H1 (cell line): ENCODE measurements around the gene RPS26. TPM values are rescaled to one million over a fixed set of nuclear protein-coding genes. Genes with fewer than 3 reads are reported as not detected.
A peak's percentile ranks its signal among the peaks of the same experiment; 100 is the strongest.

Source experiments
- CTCF ChIA-PET: fragments of 300-600 bp; sonication (Branson Sonifier 250); formaldehyde crosslinking; loops from one replicate; lab custom pipeline; 2021; ENCODE audit not compliant: partially characterized antibody; lab: Charles Lee
- POLR2A ChIA-PET: fragments of 300-600 bp; sonication (Branson Sonifier 250); formaldehyde crosslinking; loops from one replicate; lab custom pipeline; 2021; ENCODE audit warnings: inconsistent platforms; ENCODE audit not compliant: partially characterized antibody; lab: Charles Lee
- DNase-seq, 2 experiments: peaks; one replicate each; pipeline versions ENCODE4 v3.0.0 to v3.0.0-alpha.2; 2010 to 2022; ENCODE audit warnings: low spot score in 2 of 2, low read depth in 1 of 2, mixed read lengths in 1 of 2
- FAIRE-seq: peaks from 2 replicates; lab custom pipeline; 2011; peaks lifted over from hg19 to GRCh38; lab: Jason Lieb, UNC
- H2AFZ ChIP-seq: 2 replicates; pipeline ENCODE4 v1.8.1; 2012; ENCODE audit warnings: low read length, inconsistent platforms
- H2AK5ac ChIP-seq: 2 replicates; pipeline ENCODE4 v1.6.1; 2013; ENCODE audit warnings: low read depth, low read length
- H2BK120ac ChIP-seq: replicated peaks from 2 replicates; pipeline ENCODE3; 2013; ENCODE audit warnings: low read depth, low read length, inconsistent platforms
- H2BK12ac ChIP-seq: 2 replicates; pipeline ENCODE4 v1.6.1; 2013; ENCODE audit warnings: low read depth, low read length
- H2BK15ac ChIP-seq: 2 replicates; pipeline ENCODE4 v1.6.1; 2013; ENCODE audit warnings: low read length
- H2BK20ac ChIP-seq: 2 replicates; pipeline ENCODE4 v1.6.1; 2013; ENCODE audit warnings: low read length
- H2BK5ac ChIP-seq: 2 replicates; pipeline ENCODE4 v1.6.1; 2013; ENCODE audit warnings: low read depth, low read length
- H3K14ac ChIP-seq: 2 replicates; pipeline ENCODE4 v1.6.1; 2013; ENCODE audit warnings: inconsistent platforms; ENCODE audit not compliant: insufficient read length
- H3K18ac ChIP-seq: 2 replicates; pipeline ENCODE4 v1.6.1; 2013; ENCODE audit warnings: low read length; ENCODE audit errors: extremely low read depth
- H3K23ac ChIP-seq: 2 replicates; pipeline ENCODE4 v1.6.1; 2013; ENCODE audit warnings: inconsistent platforms; ENCODE audit not compliant: insufficient read length
- H3K23me2 ChIP-seq: 2 replicates; pipeline ENCODE4 v1.6.1; 2013; ENCODE audit warnings: low read depth, low read length
- H3K27ac ChIP-seq: 2 replicates; pipeline ENCODE4 v1.6.1; 2011; ENCODE audit warnings: low read depth, low read length, inconsistent platforms
- H3K27me3 ChIP-seq, 4 experiments: replicated peaks in 1 of 4; 1 replicate in 1 of 4; 2 replicates in 3 of 4; pipeline versions ENCODE4 v1.6.1 to v1.8.1; 2011 to 2013; ENCODE audit warnings: low read length in 3 of 4, mild to moderate bottlenecking in 3 of 4, inconsistent platforms in 2 of 4, mixed read lengths in 2 of 4, moderate library complexity in 1 of 4; ENCODE audit not compliant: control insufficient read depth in 3 of 4, insufficient read depth in 3 of 4; ENCODE audit errors: extremely low read depth in 1 of 4
- H3K36me3 ChIP-seq, 4 experiments: 2 replicates each; pipeline versions ENCODE4 v1.6.1 to v1.8.1; 2011 to 2013; ENCODE audit warnings: mild to moderate bottlenecking in 4 of 4, low read length in 3 of 4, moderate library complexity in 2 of 4, control low read depth in 1 of 4, inconsistent platforms in 1 of 4; ENCODE audit not compliant: insufficient read depth in 4 of 4, control insufficient read depth in 2 of 4
- H3K4ac ChIP-seq: replicated peaks from 2 replicates; pipeline ENCODE3; 2013; ENCODE audit warnings: low read length, low read depth, mixed read lengths, inconsistent platforms; ENCODE audit not compliant: insufficient read length
- H3K4me1 ChIP-seq, 4 experiments: replicated peaks in 1 of 4; 1 replicate in 1 of 4; 2 replicates in 3 of 4; pipeline versions ENCODE4 v1.6.1 to v1.8.1; 2011 to 2013; ENCODE audit warnings: low read length in 3 of 4, inconsistent platforms in 2 of 4, mixed read lengths in 1 of 4; ENCODE audit not compliant: insufficient read depth in 4 of 4, control insufficient read depth in 3 of 4
- H3K4me2 ChIP-seq, 2 experiments: 2 replicates each; pipeline versions ENCODE4 v1.6.1 to v1.8.1; 2011 to 2013; ENCODE audit warnings: low read depth in 2 of 2, low read length in 2 of 2, control low read depth in 1 of 2, inconsistent platforms in 1 of 2, mild to moderate bottlenecking in 1 of 2; ENCODE audit not compliant: insufficient read depth in 1 of 2
- H3K4me3 ChIP-seq, 4 experiments: fragments of 200-600, 300-600 bp in 1 of 4; sonication (generic), shearing (Covaris generic), sonication (Bioruptor Twin) in 1 of 4; 2 replicates each; pipeline versions ENCODE4 v1.5.1 to v1.8.1; 2011 to 2016; ENCODE audit warnings: low read length in 4 of 4, low read depth in 3 of 4, control low read depth in 2 of 4, inconsistent platforms in 2 of 4, mild to moderate bottlenecking in 2 of 4, mixed read lengths in 1 of 4, moderate library complexity in 1 of 4; ENCODE audit not compliant: insufficient read depth in 2 of 4; ENCODE audit errors: extremely low read depth in 1 of 4
- H3K56ac ChIP-seq: replicated peaks from 2 replicates; pipeline ENCODE3; 2013; ENCODE audit warnings: low read depth, mild to moderate bottlenecking, mixed read lengths, low read length, inconsistent platforms; ENCODE audit not compliant: insufficient read length
- H3K79me1 ChIP-seq: 2 replicates; pipeline ENCODE4 v1.6.1; 2013; ENCODE audit warnings: low read depth, low read length, control low read depth
- H3K79me2 ChIP-seq, 2 experiments: 2 replicates each; pipeline versions ENCODE4 v1.6.1 to v1.8.1; 2012 to 2013; ENCODE audit warnings: low read length in 2 of 2, mild to moderate bottlenecking in 2 of 2, inconsistent platforms in 1 of 2; ENCODE audit not compliant: insufficient read depth in 2 of 2, control insufficient read depth in 1 of 2
- H3K9ac ChIP-seq, 4 experiments: replicated peaks in 1 of 4; 1 replicate in 1 of 4; 2 replicates in 3 of 4; pipeline versions ENCODE4 v1.6.1 to v1.8.1; 2011 to 2013; ENCODE audit warnings: low read depth in 3 of 4, low read length in 3 of 4, control low read depth in 2 of 4, mild to moderate bottlenecking in 2 of 4, moderate library complexity in 2 of 4, inconsistent platforms in 1 of 4; ENCODE audit errors: extremely low read depth in 1 of 4
- H3K9me3 ChIP-seq, 2 experiments: 2 replicates each; pipeline versions ENCODE4 v1.6.1 to v1.8.1; 2012 to 2013; ENCODE audit warnings: mild to moderate bottlenecking in 2 of 2, moderate library complexity in 2 of 2, control low read depth in 1 of 2, inconsistent platforms in 1 of 2, low read depth in 1 of 2, low read length in 1 of 2, mixed read lengths in 1 of 2; ENCODE audit not compliant: insufficient read depth in 2 of 2
- H4K20me1 ChIP-seq, 2 experiments: replicated peaks in 1 of 2; 2 replicates each; pipeline versions ENCODE3 to v1.8.1; 2011 to 2013; ENCODE audit warnings: inconsistent platforms in 2 of 2, low read length in 2 of 2, mild to moderate bottlenecking in 1 of 2; ENCODE audit not compliant: insufficient read depth in 2 of 2, control insufficient read depth in 1 of 2
- H4K5ac ChIP-seq: 2 replicates; pipeline ENCODE4 v1.6.1; 2013; ENCODE audit warnings: low read length, low read depth, mixed read lengths, inconsistent platforms; ENCODE audit not compliant: insufficient read length
- H4K8ac ChIP-seq: 2 replicates; pipeline ENCODE4 v1.8.0; 2013; ENCODE audit warnings: mild to moderate bottlenecking, moderate library complexity, low read length, inconsistent platforms; ENCODE audit not compliant: insufficient read depth; ENCODE audit errors: extremely low read depth
- H4K91ac ChIP-seq: replicated peaks from 2 replicates; pipeline ENCODE3; 2013; ENCODE audit warnings: low read length, mixed read lengths, inconsistent platforms; ENCODE audit not compliant: insufficient read length
- BCL11A ChIP-seq, 2 experiments: IDR thresholded peaks; one replicate each; pipeline ENCODE4 v1.6.1; 2011; ENCODE audit warnings: low read depth in 2 of 2, low read length in 2 of 2, mild to moderate bottlenecking in 2 of 2
- BRCA1 ChIP-seq: IDR thresholded peaks from 2 replicates; pipeline ENCODE4 v1.6.1; 2012; ENCODE audit warnings: low read depth, low read length, improper control_type of control experiment
- CBX8 ChIP-seq: fragments of 300-800, 300-1000 bp; sonication (generic); IDR thresholded peaks from 2 replicates; pipeline ENCODE4 v1.7.1; 2016; ENCODE audit warnings: low read depth, low read length, borderline replicate concordance
- KDM4A ChIP-seq: IDR thresholded peaks from one replicate; pipeline ENCODE4 v1.7.1; 2012; ENCODE audit warnings: low read depth, mild to moderate bottlenecking, moderate library complexity, low read length, inconsistent platforms; ENCODE audit not compliant: severe bottlenecking
- POLR2A ChIP-seq, 2 experiments: IDR thresholded peaks; 1 replicate in 1 of 2; 2 replicates in 1 of 2; pipeline ENCODE4 v1.6.1; 2011; ENCODE audit warnings: low read depth in 2 of 2, low read length in 2 of 2, mild to moderate bottlenecking in 2 of 2; ENCODE audit errors: control extremely low read depth in 1 of 2
- SIN3A ChIP-seq, 2 experiments: IDR thresholded peaks in 1 of 2; conservative IDR thresholded peaks in 1 of 2; 2 replicates each; pipeline ENCODE4 v1.6.1; 2011 to 2012; ENCODE audit warnings: low read length in 2 of 2, improper control_type of control experiment in 1 of 2, low read depth in 1 of 2, mild to moderate bottlenecking in 1 of 2
- USF2 ChIP-seq: IDR thresholded peaks from 2 replicates; pipeline ENCODE4 v1.6.1; 2011; ENCODE audit warnings: low read length, improper control_type of control experiment
- WGBS, 2 experiments: shearing (Covaris generic) in 1 of 2; methylation state at CpG; one replicate each; pipeline versions ENCODE4 v1.1.6 to v1.1.7; 2013 to 2015; ENCODE audit warnings: low lambda C conversion rate in 2 of 2, mixed read lengths in 2 of 2, inconsistent platforms in 1 of 2, low coverage in 1 of 2, missing lambda C conversion rate in 1 of 2; ENCODE audit not compliant: insufficient replicate concordance in 2 of 2, insufficient coverage in 1 of 2, insufficient read length in 1 of 2; ENCODE audit errors: extremely low coverage in 1 of 2, missing lambda C conversion rate in 1 of 2; 5-methylcytosine and 5-hydroxymethylcytosine counted together
- polyA plus RNA-seq, 7 experiments: library from polyadenylated mRNA; depleted of rRNA in 3 of 7; stranded (reverse) in 5 of 7; unstranded in 2 of 7; fragments of >200 nt in 5 of 7; fragments of 200-250 nt in 2 of 7; gene quantifications; 1 replicate in 5 of 7; 2 replicates in 1 of 7; 4 replicates in 1 of 7; pipeline versions ENCODE4 v1.2.1 to v1.2.3, GENCODE V29; 2011 to 2013; ENCODE audit warnings: missing spikeins in 2 of 7, mixed read lengths in 2 of 7
- total RNA-seq: library from RNA; stranded (reverse); fragmentation: NEBNext Ultra II Directional; extraction: Animal tissue kit (Norgen Biotek cat#: 25700); gene quantifications from 2 replicates; pipeline ENCODE4 v1.2.1, GENCODE V29; 2021

The RPS26 gene
- total and polyA plus RNA-seq, 2 of the 8 experiments (the other 6 are each of a cell fraction or from before 2014, with no cell fraction given) = 53.4 to 1,922 TPM

DNA sequence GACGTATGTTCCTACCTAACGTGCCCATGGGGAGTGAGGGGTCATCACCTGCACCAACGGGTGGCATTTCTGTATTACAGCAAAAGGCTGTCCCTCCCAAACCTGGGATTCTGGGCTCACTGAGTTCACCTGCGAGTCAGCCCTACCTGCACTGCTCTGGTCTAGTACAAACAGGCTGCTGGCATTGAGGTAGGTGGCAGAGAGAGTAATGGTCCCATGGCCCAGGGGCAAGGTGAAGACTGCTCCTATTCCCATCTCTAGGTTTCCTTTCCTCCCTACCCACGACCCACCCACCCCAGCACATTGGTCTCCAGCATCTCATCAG lies 44.2 kb upstream of the RPS26 start:
- peak overlapping the region; percentile 38 for H3K14ac ChIP-seq
- H4K5ac ChIP-seq = peak overlapping the region; percentile 68
- peak overlapping the region; percentile 77 to 97 (median 89) for H3K4me3 ChIP-seq
- H2BK20ac ChIP-seq = no peak overlapping the region
- no peak for FAIRE-seq
- peak overlapping the region in 3 of 4 experiments; percentile 54 to 95 (median 85); a peak in 6 of 7 replicates for H3K9ac ChIP-seq
- H2BK12ac ChIP-seq = 0 out of 2 replicates have a peak overlapping the region, but pooled peaks have one; percentile 35
- H2BK15ac ChIP-seq = peak overlapping the region; percentile 14; the same call in 1 of the 2 replicates
- 3% methylated on average over 5 of the region's 5 CpGs; no CpG with 5 or more reads in 1 of the 2 experiments for WGBS, 2 experiments
- peak overlapping the region; percentile 56; the same call in 1 of the 2 replicates for H3K18ac ChIP-seq
- TF ChIP-seq BRCA1 = no peak
- 0 out of 4 replicates have a peak, but pooled peaks of 1 of the 2 experiments have one; percentile 36 for TF ChIP-seq SIN3A (conservative IDR thresholded peaks at IDR 0.05 in 1 of 2, IDR thresholded peaks at IDR 0.05 in 1 of 2; ENCODE audit: low read depth in 1 of 2, low read length in 2 of 2)
- peak; percentile 26 for TF ChIP-seq KDM4A
- TF ChIP-seq USF2 = no peak
- no peak for TF ChIP-seq BCL11A (IDR thresholded peaks at IDR 0.05; ENCODE audit: low read depth in 2 of 2, low read length in 2 of 2)
- TF ChIP-seq CBX8 = no peak
- TF ChIP-seq POLR2A (IDR thresholded peaks at IDR 0.05; ENCODE audit: control extremely low read depth in 1 of 2, low read depth in 2 of 2, low read length in 2 of 2) = peak in 1 of 2 experiments; percentile 67; a peak in 1 of 3 replicates
- H3K36me3 ChIP-seq = peaks cover 3 to 37% (median 15%) of the 10 kb centered on the region in 4 experiments; a peak in 5 of 8 replicates
- peak overlapping the region; percentile 87; the same call in 1 of the 2 replicates for H4K8ac ChIP-seq
- ChIA-PET CTCF (interaction anchor here (0.8 to 13.5 kb wide), 15 partner anchors 9 to 522 kb away, joined by 3 to 256 read pairs (median 5); partner anchors contain the start of genes IKZF4 and PYM1), POLR2A (interaction anchor here (0.7 to 5.4 kb wide), 15 partner anchors 9 to 255 kb away, joined by 3 to 55 read pairs (median 6); partner anchors contain the start of genes RAB5B, RPS26 and ZC3H10)
- no peak for DNase-seq
- H3K9me3 ChIP-seq = no peaks in the 10 kb centered on the region
- H3K23ac ChIP-seq = no peak overlapping the region
- H3K79me2 ChIP-seq = no peaks in the 10 kb centered on the region; a peak in 1 of 4 replicates
- peak overlapping the region; percentile 72 for H3K27ac ChIP-seq
- H2BK120ac ChIP-seq = no peak overlapping the region
- H3K27me3 ChIP-seq = no peaks in the 10 kb centered on the region
- peak overlapping the region; percentile 37 for H4K91ac ChIP-seq
- peak overlapping the region; percentile 92 for H2AFZ ChIP-seq
- H3K56ac ChIP-seq = no peak overlapping the region
- H2AK5ac ChIP-seq = no peak overlapping the region
- no peaks in the 10 kb centered on the region; the same call in 1 of the 2 replicates for H3K79me1 ChIP-seq
- peak overlapping the region; percentile 94 to 95 for H3K4me2 ChIP-seq
- peak overlapping the region; percentile 74; the same call in 1 of the 2 replicates for H2BK5ac ChIP-seq
- no peaks in the 10 kb centered on the region for H4K20me1 ChIP-seq
- peaks cover 0 to 4% (median 0%) of the 10 kb centered on the region in 4 experiments; a peak in 2 of 7 replicates for H3K4me1 ChIP-seq
- H3K4ac ChIP-seq = peak overlapping the region; percentile 40
- peaks cover 8% of the 10 kb centered on the region for H3K23me2 ChIP-seq
